HCT116 (cell line): ENCODE data around the gene ZKSCAN4. TPM values are rescaled to one million over a fixed set of nuclear protein-coding genes. Genes with fewer than 3 reads are reported as not detected.

Experiments
- ATAC-seq: fragments of 200-7000 bp; cut with Tn5 transposase; 2 replicates; pipeline ENCODE4 v1.9.1; 2020; ENCODE audit warnings: mild to moderate bottlenecking, moderate library complexity
- BruUV-seq: library from RNA; stranded (reverse); fragments of 400-500 nt; replicated peaks from 2 replicates; lab custom pipeline; 2021; lab: Mats Ljungman, UMichigan
- CTCF ChIA-PET: fragments of 300-600 bp; sonication (Branson Sonifier 250); formaldehyde crosslinking; loops from one replicate; lab custom pipeline; 2021; ENCODE audit warnings: antibody characterized with exemption; lab: Charles Lee
- POLR2A ChIA-PET: fragments of 300-600, 350-600 bp; sonication (Branson Sonifier 250); formaldehyde crosslinking; loops from one replicate; lab custom pipeline; 2021; ENCODE audit warnings: antibody characterized with exemption; lab: Charles Lee
- RAD21 ChIA-PET, 2 experiments: fragments of 300-600 bp; sonication (Branson Sonifier 250); formaldehyde crosslinking; loops; one replicate each; lab custom pipeline; 2023; ENCODE audit warnings: low total read pairs in 2 of 2; ENCODE audit not compliant: uncharacterized antibody in 2 of 2, unreplicated experiment in 2 of 2, low non-redundant PET in 1 of 2; lab: Charles Lee
- DNase-seq: peaks from one replicate; pipeline ENCODE4 v3.0.0-alpha.2; 2010; ENCODE audit warnings: low read depth, low spot score
- H2AFZ ChIP-seq: fragments of 200-600 bp; shearing (Covaris generic), sonication (generic); 2 replicates; pipeline ENCODE4 v1.6.1; 2017; ENCODE audit warnings: low read depth, mixed run types, mixed read lengths, antibody characterized with exemption, low read length; ENCODE audit not compliant: poor library complexity, severe bottlenecking
- H3K27ac ChIP-seq: 2 replicates; pipeline ENCODE4 v1.5.1; 2012; ENCODE audit warnings: low read depth, low read length
- H3K27me3 ChIP-seq: fragments of 200-600 bp; sonication (generic); 2 replicates; pipeline ENCODE4 v1.6.1; 2016; ENCODE audit warnings: mixed run types, low read length, mixed read lengths; ENCODE audit not compliant: insufficient read depth
- H3K36me3 ChIP-seq, 2 experiments: fragments of 200-500 bp in 1 of 2; fragments of 200-600 bp in 1 of 2; sonication (Bioruptor generic) in 1 of 2; sonication (generic) in 1 of 2; 2 replicates each; pipeline versions ENCODE4 v1.5.1 to v1.6.1; 2014 to 2016; ENCODE audit warnings: low read length in 2 of 2, inconsistent platforms in 1 of 2, mixed read lengths in 1 of 2, mixed run types in 1 of 2; ENCODE audit not compliant: insufficient read depth in 2 of 2, control insufficient read depth in 1 of 2
- H3K4me1 ChIP-seq, 2 experiments: fragments of 200-600 bp in 1 of 2; sonication (generic) in 1 of 2; 2 replicates each; pipeline versions ENCODE4 v1.5.1 to v1.6.1; 2012 to 2017; ENCODE audit warnings: low read length in 2 of 2, inconsistent platforms in 1 of 2, mild to moderate bottlenecking in 1 of 2, mixed read lengths in 1 of 2, mixed run types in 1 of 2, moderate library complexity in 1 of 2; ENCODE audit not compliant: insufficient read depth in 2 of 2, control insufficient read depth in 1 of 2
- H3K4me2 ChIP-seq: fragments of 200-600 bp; sonication (generic); 2 replicates; pipeline ENCODE4 v1.6.1; 2017; ENCODE audit warnings: mixed run types, low read length, mixed read lengths
- H3K4me3 ChIP-seq, 2 experiments: fragments of 200-600 bp in 1 of 2; sonication (generic) in 1 of 2; replicated peaks in 1 of 2; 2 replicates each; pipeline ENCODE4 v1.5.1; 2011 to 2016; ENCODE audit warnings: low read length in 2 of 2, control low read depth in 1 of 2, low read depth in 1 of 2, mild to moderate bottlenecking in 1 of 2, mixed read lengths in 1 of 2, mixed run types in 1 of 2
- H3K79me2 ChIP-seq: fragments of 200-600 bp; sonication (generic); 2 replicates; pipeline ENCODE4 v1.6.1; 2017; ENCODE audit warnings: mild to moderate bottlenecking, mixed run types, low read length, moderate library complexity, mixed read lengths; ENCODE audit not compliant: insufficient read depth
- H3K9ac ChIP-seq: fragments of 200-600 bp; sonication (generic); 2 replicates; pipeline ENCODE4 v1.6.1; 2016; ENCODE audit warnings: low read length, mixed read lengths
- H3K9me2 ChIP-seq: fragments of 200-600 bp; sonication (generic), shearing (Covaris generic); 2 replicates; pipeline ENCODE4 v1.6.1; 2017; ENCODE audit warnings: mixed run types, mild to moderate bottlenecking, moderate library complexity; ENCODE audit not compliant: insufficient read depth
- H3K9me3 ChIP-seq, 2 experiments: fragments of 200-500 bp in 1 of 2; fragments of 200-600 bp in 1 of 2; sonication (Bioruptor generic) in 1 of 2; sonication (generic) in 1 of 2; 2 replicates each; pipeline ENCODE4 v1.6.1; 2014 to 2017; ENCODE audit warnings: low read length in 2 of 2, mixed read lengths in 2 of 2, inconsistent platforms in 1 of 2, low read depth in 1 of 2, mild to moderate bottlenecking in 1 of 2, mixed run types in 1 of 2, moderate library complexity in 1 of 2; ENCODE audit not compliant: control insufficient read depth in 1 of 2, insufficient read depth in 1 of 2
- H4K20me1 ChIP-seq: fragments of 200-600 bp; sonication (generic), shearing (Covaris generic); 2 replicates; pipeline ENCODE4 v1.6.1; 2017; ENCODE audit warnings: mixed run types, mild to moderate bottlenecking, moderate library complexity; ENCODE audit not compliant: insufficient read depth
- ATF3 ChIP-seq: IDR thresholded peaks from 2 replicates; pipeline ENCODE4 v1.6.1; 2012
- CBX3 ChIP-seq: IDR thresholded peaks from 2 replicates; pipeline ENCODE4 v1.6.1; 2012; ENCODE audit warnings: low read depth
- CEBPB ChIP-seq: IDR thresholded peaks from 2 replicates; pipeline ENCODE4 v1.6.1; 2012; ENCODE audit warnings: low read depth
- EGR1 ChIP-seq: IDR thresholded peaks from 2 replicates; pipeline ENCODE4 v1.6.1; 2012; ENCODE audit warnings: low read depth
- ELF1 ChIP-seq: IDR thresholded peaks from 2 replicates; pipeline ENCODE4 v1.6.1; 2012; ENCODE audit warnings: low read depth, borderline replicate concordance
- EZH2 ChIP-seq: fragments of 200-600 bp; sonication (generic); IDR thresholded peaks from 2 replicates; pipeline ENCODE4 v1.6.1; 2017; ENCODE audit warnings: antibody characterized with exemption, mixed run types
- EZH2phosphoT487 ChIP-seq: fragments of 200-600 bp; IDR thresholded peaks from 2 replicates; pipeline ENCODE4 v1.6.1; 2018; ENCODE audit warnings: antibody characterized with exemption, borderline replicate concordance
- FOSL1 ChIP-seq: IDR thresholded peaks from 2 replicates; pipeline ENCODE4 v1.6.1; 2012; ENCODE audit warnings: low read depth
- JUND ChIP-seq: IDR thresholded peaks from 2 replicates; pipeline ENCODE4 v1.6.1; 2012
- MAX ChIP-seq: IDR thresholded peaks from 2 replicates; pipeline ENCODE4 v1.6.1; 2012
- POLR2A ChIP-seq: IDR thresholded peaks from 2 replicates; pipeline ENCODE4 v1.7.0; 2011; ENCODE audit warnings: borderline replicate concordance; ENCODE audit not compliant: insufficient read depth, insufficient read length; ENCODE audit errors: extremely low read depth
- POLR2AphosphoS5 ChIP-seq: IDR thresholded peaks from 2 replicates; pipeline ENCODE4 v1.6.1; 2011; ENCODE audit warnings: mild to moderate bottlenecking, low read depth, low read length, moderate library complexity
- RAD21 ChIP-seq: IDR thresholded peaks from 2 replicates; pipeline ENCODE4 v1.6.1; 2012; ENCODE audit warnings: low read depth, mild to moderate bottlenecking
- SIN3A ChIP-seq: IDR thresholded peaks from 2 replicates; pipeline ENCODE4 v1.6.1; 2012; ENCODE audit warnings: low read depth
- SP1 ChIP-seq: IDR thresholded peaks from 2 replicates; pipeline ENCODE4 v1.6.1; 2012; ENCODE audit warnings: low read depth
- SRF ChIP-seq: IDR thresholded peaks from 2 replicates; pipeline ENCODE4 v1.6.1; 2012; ENCODE audit warnings: low read depth
- TCF7L2 ChIP-seq: IDR thresholded peaks from 2 replicates; pipeline ENCODE4 v1.7.0; 2011; ENCODE audit warnings: borderline replicate concordance, inconsistent platforms; ENCODE audit not compliant: insufficient read depth, insufficient read length; ENCODE audit errors: extremely low read depth
- YY1 ChIP-seq: IDR thresholded peaks from 2 replicates; pipeline ENCODE4 v1.6.1; 2011; ENCODE audit warnings: low read length, low read depth, moderate library complexity, mild to moderate bottlenecking; ENCODE audit not compliant: insufficient replicate concordance; ENCODE audit errors: extremely low read depth
- ZFX ChIP-seq: fragments of 450-650 bp; IDR thresholded peaks from 2 replicates; pipeline ENCODE4 v1.6.1; 2017
- ZNF274 ChIP-seq: fragments of 200-500 bp; sonication (Bioruptor generic); IDR thresholded peaks from 2 replicates; pipeline ENCODE4 v1.6.1; 2014; ENCODE audit warnings: mild to moderate bottlenecking, low read depth, low read length, inconsistent platforms
- intact Hi-C: fragments of 100-400 bp; cut with micrococcal nuclease; formaldehyde crosslinking; loops from 2 replicates; pipeline ENCODE4 v1.10.0; 2022
- total RNA-seq: library from RNA; stranded (reverse); gene quantifications from one replicate; pipeline ENCODE4 v1.2.1, GENCODE V29; 2021; ENCODE audit not compliant: unreplicated experiment

ZKSCAN4 gene
- total RNA-seq, 1 experiment from 2014 or later, result 4.8 TPM

- H3K4me3 ChIP-seq, result no peak overlapping the region
- ATAC-seq (no peak), DNase-seq (no peak)
- CTCF ChIA-PET, result interaction anchor here (0.8 kb wide), 1 partner anchor 16 kb away, joined by 3 read pairs; no protein-coding TSS in a partner anchor
- H3K9me2 ChIP-seq, result no peaks in the 10 kb centered on the region
- BruUV-seq, result no TSS peak
- no peaks in the 10 kb centered on the region for H3K36me3 ChIP-seq
- intact Hi-C loops, result no loop called here
- POLR2A ChIA-PET, result no interaction called here
- no peaks in the 10 kb centered on the region for H3K4me1 ChIP-seq
- H3K9me3 ChIP-seq, result no peaks in the 10 kb centered on the region; a peak in 1 of 4 replicates
- H3K27ac ChIP-seq, result no peak overlapping the region
- TF ChIP-seq CEBPB, result no peak
- TF ChIP-seq POLR2A, result no peak
- no peak for TF ChIP-seq SP1
- no peak for TF ChIP-seq CBX3
- no peak for TF ChIP-seq TCF7L2
- TF ChIP-seq, all 23 proteins: peak for 0
- no peaks in the 10 kb centered on the region for H4K20me1 ChIP-seq
- RAD21 ChIA-PET, result no interaction called here
- H2AFZ ChIP-seq, result no peak overlapping the region
- no peaks in the 10 kb centered on the region for H3K27me3 ChIP-seq
- H3K4me2 ChIP-seq, result no peak overlapping the region
- H3K79me2 ChIP-seq, result no peaks in the 10 kb centered on the region
- no peak overlapping the region for H3K9ac ChIP-seq
Observed at GRCh38 chr6:28203201-28203600, 48.9 kb downstream of the ZKSCAN4 start.

- H3K9me2 ChIP-seq, result no peaks in the 10 kb centered on the region
- ChIA-PET RAD21 (no interaction called here), POLR2A (no interaction called here), CTCF (no interaction called here)
- no peak overlapping the region for H3K27ac ChIP-seq
- H3K36me3 ChIP-seq, result no peaks in the 10 kb centered on the region
- H3K79me2 ChIP-seq, result no peaks in the 10 kb centered on the region
- no peak for ATAC-seq
- H3K9me3 ChIP-seq, result peaks cover 7 to 9% of the 10 kb centered on the region in 2 experiments; a peak in 1 of 4 replicates
- no peak for TF ChIP-seq MAX
- no peak for TF ChIP-seq YY1
- no peak for TF ChIP-seq ATF3
- no peak for TF ChIP-seq JUND
- TF ChIP-seq ZNF274, result no peak
- TF ChIP-seq FOSL1, result no peak
- no peak for TF ChIP-seq POLR2AphosphoS5
- TF ChIP-seq RAD21, result no peak
- TF ChIP-seq CBX3, result no peak
- TF ChIP-seq SRF, result no peak
- TF ChIP-seq TCF7L2, result no peak
- no peak for TF ChIP-seq SIN3A
- TF ChIP-seq POLR2A, result no peak
- no peak for TF ChIP-seq EZH2phosphoT487
- no peak for TF ChIP-seq EZH2
- no peak for TF ChIP-seq ZFX
- no peak for TF ChIP-seq ELF1
- TF ChIP-seq EGR1, result no peak
- H3K4me2 ChIP-seq, result no peak overlapping the region
- no peaks in the 10 kb centered on the region for H3K27me3 ChIP-seq
- intact Hi-C loops, result no loop called here
- no TSS peak for BruUV-seq
- H2AFZ ChIP-seq, result no peak overlapping the region
- H4K20me1 ChIP-seq, result no peaks in the 10 kb centered on the region
- no peak overlapping the region for H3K9ac ChIP-seq
- no peaks in the 10 kb centered on the region for H3K4me1 ChIP-seq
- no peak for DNase-seq
- H3K4me3 ChIP-seq, result no peak overlapping the region
Observed at GRCh38 chr6:28200020-28200419, 52.0 kb downstream of the ZKSCAN4 start.
